ENCODE data around the gene COPE.

DNA sequence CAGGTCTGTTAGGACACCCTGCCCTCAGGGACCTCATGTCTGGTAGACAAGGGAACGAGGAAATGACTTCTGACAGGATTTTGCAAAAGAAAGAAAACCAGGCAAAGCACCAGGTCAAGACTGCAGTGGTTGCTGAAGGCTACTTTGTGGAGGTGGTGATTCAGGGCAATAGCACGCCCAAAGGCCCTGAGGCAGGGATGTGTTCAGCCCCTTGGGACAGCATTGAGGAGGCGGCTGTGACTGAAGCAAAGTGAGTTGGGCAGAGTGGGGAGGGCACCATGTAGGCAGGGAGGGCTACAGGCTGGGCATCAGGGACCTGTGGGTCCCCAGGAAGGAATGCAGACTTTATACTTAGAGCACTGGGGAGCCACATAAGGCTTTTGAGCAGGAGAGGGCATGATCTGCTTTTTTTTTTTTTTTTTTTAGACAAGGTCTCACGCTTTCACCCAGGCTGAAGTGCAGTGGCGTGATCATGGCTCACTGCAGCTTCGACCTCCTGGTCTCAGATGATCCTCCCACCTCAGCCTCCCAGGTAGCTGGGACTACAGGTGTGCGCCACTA, 32.6 kb upstream of the COPE start:
- TF ChIP-seq POLR2A (IDR thresholded peaks at IDR 0.05): no peak
- TF ChIP-seq, protein P1, sequence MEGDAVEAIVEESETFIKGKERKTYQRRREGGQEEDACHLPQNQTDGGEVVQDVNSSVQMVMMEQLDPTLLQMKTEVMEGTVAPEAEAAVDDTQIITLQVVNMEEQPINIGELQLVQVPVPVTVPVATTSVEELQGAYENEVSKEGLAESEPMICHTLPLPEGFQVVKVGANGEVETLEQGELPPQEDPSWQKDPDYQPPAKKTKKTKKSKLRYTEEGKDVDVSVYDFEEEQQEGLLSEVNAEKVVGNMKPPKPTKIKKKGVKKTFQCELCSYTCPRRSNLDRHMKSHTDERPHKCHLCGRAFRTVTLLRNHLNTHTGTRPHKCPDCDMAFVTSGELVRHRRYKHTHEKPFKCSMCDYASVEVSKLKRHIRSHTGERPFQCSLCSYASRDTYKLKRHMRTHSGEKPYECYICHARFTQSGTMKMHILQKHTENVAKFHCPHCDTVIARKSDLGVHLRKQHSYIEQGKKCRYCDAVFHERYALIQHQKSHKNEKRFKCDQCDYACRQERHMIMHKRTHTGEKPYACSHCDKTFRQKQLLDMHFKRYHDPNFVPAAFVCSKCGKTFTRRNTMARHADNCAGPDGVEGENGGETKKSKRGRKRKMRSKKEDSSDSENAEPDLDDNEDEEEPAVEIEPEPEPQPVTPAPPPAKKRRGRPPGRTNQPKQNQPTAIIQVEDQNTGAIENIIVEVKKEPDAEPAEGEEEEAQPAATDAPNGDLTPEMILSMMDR (IDR thresholded peaks at IDR 0.05 in 4 of 5, conservative IDR thresholded peaks at IDR 0.05 in 1 of 5): no peak

Measured in gastrocnemius medialis (tissue), 4 donors.